Forelimb muscle (tissue), 1 donor: ENCODE data around the gene ATP8B4. TPM values are rescaled to one million over a fixed set of nuclear protein-coding genes. Genes with fewer than 3 reads are reported as not detected.
"Not testable (repeated sequence)": the region's sequence is repeated elsewhere in the genome, so short reads cannot be mapped to it uniquely, and the experiment has no call there.

Experiments
- DNase-seq: peaks from one replicate; pipeline ENCODE4 v3.0.0-alpha.2; 2013; ENCODE audit warnings: low read depth
- polyA plus RNA-seq: library from polyadenylated mRNA; unstranded; fragments of 120-200 nt; gene quantifications from one replicate; pipeline ENCODE4 v1.2.1, GENCODE V29; 2013; ENCODE audit not compliant: insufficient read length

ATP8B4 gene
- polyA plus RNA-seq, 1 donor = 1.9 TPM

- DNase-seq = no peak
Observed at GRCh38 chr15:50140983-50141382, 21.9 kb upstream of the ATP8B4 start.

DNA sequence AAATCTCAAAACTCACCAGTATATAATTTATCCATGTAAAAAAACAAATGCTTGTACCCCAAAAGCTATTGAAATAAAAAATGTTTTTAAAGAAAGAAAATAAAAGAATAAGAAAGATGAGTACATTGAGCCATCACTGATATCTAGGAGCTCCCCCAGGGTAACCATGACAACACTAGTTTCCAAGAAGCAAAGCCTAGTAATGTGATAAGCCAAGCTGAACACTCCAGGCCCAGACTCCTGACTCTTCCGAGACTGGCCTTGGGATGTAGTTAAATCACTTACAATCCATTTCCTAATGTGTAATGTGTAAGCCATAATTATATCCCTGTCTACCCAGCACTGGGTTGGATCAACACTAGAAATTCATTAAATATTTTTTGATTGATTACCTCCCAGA lies 21.1 kb upstream of the ATP8B4 start:
- no peak for DNase-seq

DNA sequence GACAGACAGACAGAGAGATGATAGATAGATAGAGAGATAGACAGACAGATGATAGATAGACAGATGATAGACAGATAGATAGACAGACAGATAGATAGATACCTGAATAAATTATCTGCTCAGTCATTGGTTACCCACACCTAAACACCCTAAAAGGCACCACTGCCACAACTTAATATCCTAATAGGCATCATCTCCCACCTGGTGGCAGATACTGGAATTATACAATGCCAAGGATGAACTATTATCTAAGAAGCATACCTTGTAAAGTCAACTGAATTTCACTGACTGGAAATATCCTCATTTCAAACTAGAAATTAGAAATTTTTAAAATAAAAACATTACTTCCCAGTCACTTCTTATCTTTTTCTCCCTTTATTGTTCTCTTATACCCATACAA lies 19.4 kb upstream of the ATP8B4 start:
- no peak for DNase-seq

GRCh38 chr15:50137893-50138292 lies 18.9 kb upstream of the ATP8B4 start:
- DNase-seq = no peak

DNA sequence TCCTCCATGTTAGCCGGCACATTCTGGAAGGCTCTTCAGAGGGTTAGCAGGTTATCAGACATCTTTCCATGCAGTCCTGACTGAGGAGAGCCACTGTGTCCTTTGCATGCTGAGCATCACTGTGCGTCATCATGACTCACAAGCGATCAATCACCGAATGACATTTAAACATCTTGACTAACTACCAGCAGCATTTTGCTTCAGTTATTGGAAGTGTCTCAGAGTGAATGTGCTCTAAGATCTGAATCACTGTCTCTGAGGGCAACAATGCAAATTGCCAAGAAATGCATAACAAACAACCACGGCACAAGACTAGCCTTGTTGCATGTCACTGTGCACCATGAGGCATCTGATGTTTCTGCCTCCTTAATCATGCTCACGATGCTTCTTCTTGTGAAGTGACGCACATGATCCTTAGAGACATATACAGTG lies 18.3 kb upstream of the ATP8B4 start:
- DNase-seq = no peak

DNA sequence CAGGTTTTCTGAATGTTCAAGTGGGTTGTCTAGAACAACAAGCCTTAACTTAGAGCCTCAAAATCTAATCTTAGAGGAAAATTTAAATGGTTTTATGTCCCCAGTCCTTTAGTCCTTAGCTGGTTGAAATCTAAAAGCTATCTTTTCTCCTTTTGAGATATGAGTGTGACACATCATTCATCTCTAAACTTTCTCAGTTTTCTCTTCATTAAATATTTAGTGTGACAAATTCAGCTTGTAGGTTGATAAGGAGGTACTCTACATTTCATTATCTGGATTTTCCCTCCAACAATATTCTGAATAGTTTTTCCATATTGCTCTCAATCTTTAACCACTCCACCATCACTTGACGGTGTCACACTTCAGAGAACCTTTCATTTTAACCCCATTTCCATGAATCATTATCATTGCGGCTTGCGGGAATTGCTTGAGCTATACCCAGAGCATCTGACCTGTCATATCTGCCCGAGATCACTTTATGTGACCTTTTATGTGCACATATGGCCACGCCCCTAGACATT lies 16.1 kb upstream of the ATP8B4 start:
- DNase-seq = no peak

DNA sequence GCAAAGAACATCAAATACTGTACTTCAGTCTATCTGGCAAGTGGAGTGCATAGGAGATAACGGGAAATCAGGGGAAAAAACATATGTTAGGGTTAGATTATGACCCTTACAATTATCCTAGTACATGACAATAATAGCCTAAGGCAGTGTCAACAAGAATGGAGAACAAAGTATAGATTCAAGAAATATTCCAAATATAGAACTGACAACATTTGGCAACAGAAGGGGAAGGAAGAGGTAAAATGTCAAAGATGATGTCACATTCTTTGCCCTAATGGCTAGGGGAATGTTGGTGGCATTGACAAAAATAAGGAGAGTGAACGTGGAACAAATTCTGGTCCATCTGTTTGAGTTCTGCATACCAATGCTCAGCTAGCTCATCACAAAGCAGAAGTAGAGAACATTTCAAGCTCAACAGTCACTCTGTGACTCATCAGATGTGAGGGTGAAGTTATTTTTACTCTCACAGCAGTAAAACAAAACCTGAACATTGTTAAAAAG lies 15.5 kb upstream of the ATP8B4 start:
- no peak for DNase-seq

DNA sequence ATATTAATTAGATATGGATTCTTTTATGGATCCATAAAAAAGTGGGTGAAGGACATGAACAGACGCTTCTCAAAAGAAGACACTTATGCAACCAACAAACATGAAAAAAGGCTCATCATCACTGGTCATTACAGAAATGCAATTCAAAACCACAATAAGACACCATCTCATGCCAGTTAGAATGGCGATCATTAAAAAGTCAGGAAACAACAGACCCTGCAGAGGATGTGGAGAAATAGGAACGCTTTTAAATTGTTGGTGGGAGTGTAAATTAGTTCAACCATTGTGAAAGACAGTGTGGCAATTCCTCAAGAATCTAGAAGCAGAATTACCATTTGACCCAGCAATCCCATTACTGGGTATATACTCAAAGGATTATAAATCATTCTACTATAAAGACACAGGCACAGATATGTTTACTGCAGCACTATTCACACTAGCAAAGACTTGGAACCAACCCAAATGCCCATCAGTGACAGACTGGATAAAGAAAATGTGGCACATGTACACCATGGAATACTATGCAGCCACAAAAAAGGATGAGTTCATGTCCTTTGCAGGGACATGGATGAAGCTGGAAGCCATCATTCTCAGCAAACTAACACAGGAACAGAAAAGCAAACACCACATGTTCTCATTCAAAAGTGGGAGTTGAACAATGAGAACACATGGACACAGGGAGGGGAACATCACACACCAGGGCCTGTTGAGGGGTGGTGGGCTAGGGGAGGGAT lies 13.4 kb upstream of the ATP8B4 start:
- not testable (repeated sequence) for DNase-seq

DNA sequence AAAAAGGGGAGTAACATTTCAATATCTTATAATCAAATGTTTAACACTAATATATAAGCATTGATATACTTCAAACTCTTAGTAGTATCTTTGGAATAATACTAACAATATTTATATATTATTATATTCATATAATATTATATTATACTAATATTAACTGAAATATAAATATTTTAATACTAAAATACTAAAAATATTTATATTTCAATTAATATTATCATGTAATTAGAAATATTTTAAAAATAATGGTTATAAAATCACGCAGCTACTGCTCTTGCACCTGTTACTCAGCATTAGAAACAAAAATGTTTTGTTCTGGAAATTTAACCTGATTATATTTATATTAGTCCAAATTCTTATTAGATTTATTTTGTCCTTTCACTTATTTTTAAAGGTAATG lies 12.6 kb upstream of the ATP8B4 start:
- DNase-seq = no peak

GRCh38 chr15:50128266-50128665 lies 9.2 kb upstream of the ATP8B4 start:
- DNase-seq = no peak

- DNase-seq = no peak
Observed at GRCh38 chr15:50127255-50127777, 8.3 kb upstream of the ATP8B4 start.

GRCh38 chr15:50126072-50126471 lies 7.0 kb upstream of the ATP8B4 start:
- DNase-seq = no peak

GRCh38 chr15:50124631-50125030 lies 5.6 kb upstream of the ATP8B4 start:
- DNase-seq = no peak

GRCh38 chr15:50123861-50124557 lies 5.0 kb upstream of the ATP8B4 start:
- no peak for DNase-seq

DNA sequence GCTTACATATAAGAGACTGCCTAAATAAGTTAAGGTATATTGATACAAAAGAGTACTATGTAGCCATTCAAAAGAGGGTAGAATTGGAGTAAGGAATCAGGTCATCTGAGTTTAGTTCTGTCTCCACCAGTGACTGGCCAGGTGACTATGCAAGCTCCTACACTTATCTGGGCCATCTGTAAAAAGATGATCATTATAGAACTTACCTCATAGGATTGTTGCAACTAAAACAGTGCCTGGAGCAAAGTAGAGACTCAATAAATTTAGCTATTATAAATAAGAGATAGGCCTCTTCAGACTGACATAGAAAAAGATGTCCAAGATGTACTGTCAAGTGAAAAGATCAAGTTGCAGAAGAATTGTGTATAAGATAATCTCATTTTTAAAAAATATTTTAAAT lies 1.7 kb upstream of the ATP8B4 start:
- no peak for DNase-seq

DNA sequence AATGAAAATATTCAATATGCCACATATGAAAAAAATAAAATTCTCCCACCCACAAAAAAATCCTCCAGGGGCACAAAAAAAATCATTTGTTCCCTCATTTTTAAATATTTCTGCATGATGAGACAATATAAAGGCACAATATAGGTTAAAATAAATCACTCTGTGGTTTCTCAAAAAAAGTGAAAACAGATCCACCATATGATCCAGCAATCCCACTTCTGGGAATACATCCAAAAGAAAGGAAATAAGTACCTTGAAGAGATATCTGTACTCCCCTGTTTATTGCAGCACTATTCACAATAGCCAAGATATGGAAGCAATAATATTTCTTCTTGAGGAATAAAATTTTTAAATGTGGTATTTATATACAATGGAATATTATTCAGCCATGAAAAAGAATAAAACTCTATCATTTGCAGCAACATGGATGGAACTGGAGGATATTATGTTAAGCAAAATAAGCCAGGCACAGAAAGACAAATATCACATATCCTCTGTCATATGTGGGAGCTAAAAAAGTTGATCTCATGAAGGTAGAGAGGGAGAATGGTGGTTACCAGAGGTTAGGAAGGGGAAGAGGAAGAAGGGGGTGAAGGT lies 1.5 kb downstream of the ATP8B4 start:
- no peak for DNase-seq

- DNase-seq = no peak
Observed at GRCh38 chr15:50116477-50116876, 2.6 kb downstream of the ATP8B4 start.

DNA sequence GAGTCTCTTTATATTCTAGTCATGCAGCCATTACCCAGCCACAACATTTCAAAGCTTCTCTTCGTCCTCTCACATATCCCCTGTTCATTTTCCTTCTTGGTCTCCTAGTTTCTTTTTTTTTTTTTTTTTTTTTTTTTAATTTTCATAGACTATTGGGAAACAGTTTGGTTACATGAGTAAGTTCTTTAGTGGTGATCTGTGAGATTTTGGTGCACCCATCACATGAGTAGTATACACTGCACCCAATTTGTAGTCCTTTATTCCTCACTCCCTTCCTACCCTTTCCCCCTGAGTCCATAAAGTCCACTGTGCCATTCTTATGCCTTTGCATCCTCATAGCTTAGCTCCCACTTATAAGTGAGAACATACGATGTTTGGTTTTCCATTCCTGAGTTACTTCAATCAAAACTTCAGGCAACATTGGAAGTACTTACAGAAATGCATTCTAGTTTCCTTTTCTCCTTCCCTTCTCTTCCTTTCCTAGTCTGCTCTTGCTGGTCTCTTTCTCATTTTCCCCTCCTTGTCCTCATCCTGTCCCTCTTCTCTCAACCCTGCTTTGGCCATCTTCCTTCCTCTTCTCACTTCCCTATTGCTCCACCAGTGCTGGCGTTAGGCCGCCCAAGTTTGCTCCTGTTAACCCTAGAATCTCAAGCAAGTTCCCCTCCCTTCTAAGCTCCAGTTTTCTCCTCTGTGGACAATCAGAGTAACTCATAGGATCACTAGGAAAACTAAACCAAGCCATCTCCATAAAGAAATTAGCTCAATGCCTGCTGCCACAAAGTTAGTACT lies 4.8 kb downstream of the ATP8B4 start:
- no peak for DNase-seq

DNA sequence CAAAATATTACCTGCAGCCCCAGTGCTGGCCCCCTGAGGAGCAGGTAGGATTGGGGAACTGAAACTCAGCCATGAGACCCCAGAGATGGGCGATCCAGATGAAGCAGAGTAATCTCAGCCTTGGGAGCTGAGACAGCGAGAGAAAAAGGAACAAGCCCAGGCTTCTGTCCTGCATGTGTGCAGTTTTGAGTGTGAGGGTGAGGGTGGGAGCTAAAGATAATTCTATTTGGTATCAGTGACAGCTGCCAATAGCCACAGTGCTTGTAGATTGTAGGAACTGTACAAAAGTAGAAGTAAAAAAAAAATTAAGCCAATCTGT lies 5.9 kb downstream of the ATP8B4 start:
- DNase-seq = no peak

DNA sequence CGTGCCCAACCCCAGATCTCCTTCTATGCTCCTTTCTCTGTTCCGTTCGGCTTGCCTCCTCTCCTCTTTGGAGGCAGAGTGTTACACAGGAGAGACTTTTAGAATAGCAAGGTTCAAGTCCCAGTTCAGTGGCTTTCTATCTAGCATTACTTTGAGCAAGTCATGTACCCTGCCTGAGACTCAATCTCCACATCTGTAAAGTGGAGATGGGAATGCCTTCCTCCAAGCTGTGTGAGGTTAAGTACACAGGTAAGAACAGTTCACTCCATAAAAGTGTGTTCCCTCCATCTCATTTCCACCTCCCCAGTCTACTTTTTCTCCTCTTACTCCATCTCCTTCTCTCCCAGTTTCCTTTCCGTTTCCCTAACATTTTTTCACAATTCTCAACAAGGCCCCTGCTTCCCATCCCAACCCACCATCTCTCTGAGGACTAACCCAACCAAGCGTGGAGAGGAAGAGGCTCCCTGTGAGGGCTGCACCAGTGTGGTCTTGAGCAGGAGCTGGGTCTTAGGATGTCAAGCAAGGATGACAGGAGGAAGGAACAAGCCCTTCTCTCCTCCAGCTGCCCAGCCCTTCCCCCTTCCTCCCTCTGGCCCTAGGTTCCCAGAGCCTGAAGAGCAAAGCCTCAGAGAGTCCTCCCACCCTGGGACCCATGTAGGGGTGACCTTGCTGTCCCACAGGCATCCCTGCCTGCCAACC lies 6.4 kb downstream of the ATP8B4 start:
- DNase-seq = no peak

DNA sequence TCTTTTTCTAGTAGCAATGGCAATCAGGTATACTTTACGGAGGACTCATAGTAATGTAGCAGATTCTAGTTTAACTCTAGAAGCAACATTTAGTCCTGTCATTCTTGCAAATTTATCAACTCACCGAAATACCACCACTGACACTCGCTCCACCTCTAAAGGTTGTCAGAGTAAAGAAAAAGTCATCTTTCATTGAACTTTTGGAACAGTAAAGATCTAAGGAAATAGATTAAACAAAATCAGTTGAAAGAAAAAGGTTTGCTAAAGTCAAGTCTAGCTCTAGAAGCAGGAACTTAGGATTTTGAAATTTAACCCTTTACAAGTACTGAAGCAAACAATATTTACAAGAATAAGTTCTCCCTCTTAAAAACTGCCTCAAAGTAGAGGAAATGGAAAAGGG lies 8.7 kb downstream of the ATP8B4 start:
- no peak for DNase-seq
